HG02981 (cell line): ENCODE measurements around the gene ST6GALNAC4.

ENCODE experiments used
- ATAC-seq: cut with Tn5 transposase; IDR thresholded peaks from one replicate; pipeline ENCODE4 v1.9.1; 2021; ENCODE audit warnings: mild to moderate bottlenecking, moderate library complexity; ENCODE audit not compliant: unreplicated experiment

The ST6GALNAC4 gene

DNA sequence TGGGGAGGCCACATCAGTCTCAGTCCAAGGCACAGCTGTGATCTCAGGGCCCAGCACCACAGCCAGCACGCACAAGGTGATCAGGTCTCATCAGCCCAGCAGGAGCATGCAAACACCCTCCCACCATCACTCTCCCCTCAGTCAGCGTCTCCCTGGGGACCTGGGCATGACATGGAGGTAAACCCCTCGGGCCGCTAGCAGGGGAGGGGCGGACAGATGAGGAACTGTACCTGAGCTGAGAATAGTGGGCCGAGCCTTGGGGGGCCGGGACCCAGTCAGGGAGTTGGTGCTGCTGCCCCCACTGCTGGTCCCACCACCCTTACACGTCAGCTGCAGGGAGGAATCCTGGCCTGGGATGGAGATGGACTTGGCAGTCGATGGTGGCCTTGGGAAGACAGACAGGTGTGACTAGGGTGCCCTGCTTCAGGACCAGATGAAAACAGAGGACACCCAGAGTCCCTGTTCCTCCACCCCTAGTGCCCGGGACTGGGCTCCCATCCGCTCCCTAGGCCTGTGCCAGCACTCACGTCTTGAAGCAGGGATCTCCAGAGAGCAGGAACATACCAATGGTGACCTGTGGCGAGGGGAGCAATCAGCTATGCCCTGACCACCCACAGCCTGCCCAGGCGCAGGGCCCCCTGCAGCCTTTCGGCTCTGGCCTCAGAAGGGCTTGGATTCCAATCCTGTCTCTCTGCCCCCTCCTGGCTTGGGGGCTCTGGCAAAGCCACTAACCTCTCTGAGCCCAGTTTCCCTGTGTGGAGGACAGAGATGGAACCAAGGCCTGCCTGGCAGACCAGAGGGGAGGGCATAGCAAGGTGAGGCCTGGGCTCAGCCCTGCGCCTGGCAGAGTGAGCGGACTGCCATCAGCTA lies 31.2 kb upstream of the ST6GALNAC4 start:
- no peak for ATAC-seq

DNA sequence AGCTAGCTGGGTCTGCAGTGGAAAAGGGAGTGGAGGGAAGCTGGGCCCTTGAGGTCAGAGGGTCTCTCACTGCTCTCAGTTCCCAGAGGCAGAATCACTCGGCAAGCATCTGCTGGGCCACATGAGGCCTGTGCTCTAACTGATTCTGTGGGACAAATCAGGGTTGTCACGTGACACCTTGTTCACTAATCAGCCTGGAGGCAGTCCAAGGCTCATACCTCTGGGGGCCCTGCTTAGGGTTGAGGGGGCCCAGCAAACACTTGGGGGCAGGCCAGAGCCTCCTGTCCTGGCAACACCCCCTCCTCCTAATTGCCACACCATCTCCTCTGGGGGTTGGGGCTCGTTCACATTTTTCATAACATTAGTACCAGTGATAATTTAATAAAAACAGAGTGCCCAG lies 29.9 kb upstream of the ST6GALNAC4 start:
- ATAC-seq, result no peak

DNA sequence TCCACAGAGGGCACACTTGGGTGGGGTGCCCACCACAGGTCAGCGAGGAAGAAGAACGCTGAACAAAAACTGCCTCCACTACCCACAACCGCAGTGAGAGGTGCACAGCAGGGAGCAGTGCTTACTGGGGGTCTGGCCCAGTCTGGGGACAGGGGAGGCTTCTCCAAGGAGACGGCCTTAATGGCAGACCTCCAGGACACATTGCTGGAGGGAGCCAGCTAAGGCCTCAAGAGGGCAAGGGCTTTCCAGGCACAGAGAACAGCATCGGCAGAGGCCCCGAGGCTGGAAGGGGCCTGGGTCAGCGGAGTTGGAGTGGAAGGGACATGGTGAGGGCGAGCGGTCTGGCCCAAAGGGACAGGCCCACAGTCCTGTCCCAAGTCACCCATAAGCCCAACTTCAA lies 29.1 kb upstream of the ST6GALNAC4 start:
- ATAC-seq, result no peak

DNA sequence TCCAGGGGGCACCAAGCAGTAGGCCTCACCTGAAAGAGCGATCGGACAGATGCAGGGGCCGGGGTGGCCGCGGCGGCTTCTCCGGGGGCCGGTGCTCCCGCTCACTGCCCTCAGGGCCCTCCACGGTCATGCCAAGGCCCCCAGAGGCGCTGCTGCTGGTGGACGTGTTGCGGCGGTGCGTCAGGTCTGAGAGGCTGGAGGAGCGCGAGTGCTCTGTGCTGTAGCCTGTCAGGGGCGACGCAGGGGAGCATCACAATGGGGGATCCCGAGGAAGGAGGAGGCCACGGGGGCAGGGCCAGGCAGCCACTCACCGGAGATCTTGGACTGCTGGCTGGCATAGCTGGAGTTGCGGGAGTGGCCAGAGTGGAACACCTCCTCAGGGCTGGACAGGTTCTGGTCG lies 28.5 kb upstream of the ST6GALNAC4 start:
- no peak for ATAC-seq

DNA sequence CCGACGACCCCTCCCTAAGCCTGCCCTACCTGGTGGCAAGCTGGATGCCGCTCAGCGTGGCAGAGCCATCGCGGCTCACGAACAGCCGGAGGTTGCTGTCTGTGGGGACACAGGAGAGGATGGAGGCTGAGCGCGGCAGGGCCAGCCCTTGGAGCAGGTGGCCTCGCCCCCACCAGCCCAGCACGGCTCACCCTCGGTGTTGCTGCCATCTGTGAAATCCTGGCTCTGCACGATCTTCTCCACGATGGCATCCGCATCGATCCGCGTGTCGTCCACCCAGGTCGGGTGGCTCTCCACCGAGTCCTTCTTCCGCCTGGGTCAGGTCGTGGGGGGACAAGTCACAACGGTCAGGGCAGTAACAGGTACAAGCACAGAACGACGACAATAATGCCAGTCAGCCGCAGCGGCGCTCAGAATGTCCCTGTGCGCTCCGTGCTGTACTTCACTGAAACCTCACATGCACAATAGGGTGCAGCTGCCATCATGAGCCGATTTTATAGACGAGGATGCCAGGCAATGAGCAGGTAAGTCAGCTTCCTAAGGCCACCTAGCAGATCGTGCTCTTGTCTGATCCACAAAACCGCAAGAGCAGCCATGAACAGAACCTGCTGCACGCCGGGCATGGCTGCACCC lies 27.9 kb upstream of the ST6GALNAC4 start:
- no peak for ATAC-seq

DNA sequence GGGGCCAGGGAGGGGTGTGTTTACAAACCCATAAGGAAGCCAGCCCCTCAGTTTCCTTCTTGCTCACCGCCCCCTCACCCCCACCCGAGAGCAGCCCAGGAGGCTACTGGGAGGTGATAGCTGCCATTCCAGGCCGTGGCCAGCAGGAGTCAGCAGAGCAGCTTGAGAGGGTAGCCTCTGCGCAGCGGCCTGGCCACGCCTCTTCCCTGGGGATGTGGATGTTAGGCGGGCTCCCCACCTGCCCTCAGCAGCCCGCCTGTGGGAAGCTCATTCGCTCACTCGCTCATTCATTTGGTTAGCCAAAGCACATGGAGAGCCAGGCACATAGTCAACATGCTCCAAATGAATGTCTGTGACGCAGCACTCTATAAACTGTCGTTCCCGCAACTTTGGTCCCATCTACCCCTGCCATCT lies 26.9 kb upstream of the ST6GALNAC4 start:
- no peak for ATAC-seq

DNA sequence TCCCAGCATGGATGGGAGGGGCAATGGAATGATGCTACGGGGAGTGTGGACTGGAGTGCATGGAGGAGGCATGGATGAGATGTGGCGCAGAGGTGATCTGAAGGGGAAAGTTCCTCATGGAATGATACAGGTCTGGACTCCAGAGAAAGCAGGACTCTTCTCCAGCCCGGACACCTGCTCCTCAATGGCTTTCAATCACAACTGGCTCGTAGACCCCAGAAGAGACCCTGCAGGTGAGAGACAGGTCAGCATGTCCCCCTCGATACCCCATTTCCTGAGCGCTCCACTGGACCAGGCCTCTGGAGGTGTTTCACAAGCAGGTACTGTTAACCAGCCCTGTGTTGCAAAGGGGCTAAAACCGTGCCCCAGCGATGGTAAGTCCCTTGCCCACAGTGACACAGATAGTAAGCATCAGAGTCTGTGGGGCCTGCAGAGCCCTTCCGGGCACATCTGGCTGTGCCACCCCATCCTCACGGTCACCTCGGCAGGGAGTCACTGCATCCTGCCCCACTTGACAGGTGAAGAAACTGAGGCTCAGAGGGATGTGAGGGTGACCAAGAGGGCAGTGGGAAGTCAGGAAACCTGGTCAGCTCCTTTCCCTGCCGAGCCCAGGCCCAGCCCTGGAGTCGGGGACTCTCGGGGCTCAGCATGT lies 26.3 kb upstream of the ST6GALNAC4 start:
- ATAC-seq, result no peak

DNA sequence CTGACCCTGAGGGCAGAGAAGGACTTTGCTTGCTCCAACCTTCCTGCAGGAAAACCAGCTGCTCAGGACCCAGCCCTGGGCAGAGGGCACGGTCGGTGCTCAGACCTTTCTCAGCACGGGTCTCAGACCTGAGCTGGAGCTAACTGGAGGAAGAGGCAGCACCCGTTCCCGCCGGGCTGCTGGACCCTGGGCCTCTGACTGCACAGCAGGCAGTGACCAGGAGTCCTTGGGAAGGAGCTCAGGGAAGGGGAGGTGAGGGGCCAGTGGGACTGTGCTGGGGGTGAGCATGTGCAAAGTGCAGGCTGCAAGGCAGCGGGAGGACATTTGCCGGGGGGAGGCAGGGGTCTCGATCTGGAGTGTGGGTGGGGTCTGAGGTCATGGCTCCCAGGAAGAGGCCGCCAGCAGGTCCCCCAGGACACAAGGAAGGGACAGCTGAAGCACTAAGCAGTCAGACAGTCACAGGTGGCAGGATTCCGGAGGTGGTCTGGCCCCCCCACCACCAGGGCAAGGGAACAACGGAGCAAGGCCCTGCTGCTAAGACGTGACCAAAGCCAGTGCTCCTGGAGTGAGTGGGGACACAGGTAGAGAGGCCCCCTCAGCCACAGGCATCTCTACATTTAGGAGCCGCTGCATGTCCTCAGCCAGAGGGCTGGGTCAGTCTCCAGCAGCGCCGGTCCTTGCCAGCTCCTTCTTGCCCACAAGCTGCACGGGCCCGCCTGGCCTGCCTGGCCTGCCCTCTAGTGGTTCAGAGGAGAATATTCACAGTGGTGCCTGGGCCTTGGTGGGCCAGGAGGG lies 25.6 kb upstream of the ST6GALNAC4 start:
- no peak for ATAC-seq

DNA sequence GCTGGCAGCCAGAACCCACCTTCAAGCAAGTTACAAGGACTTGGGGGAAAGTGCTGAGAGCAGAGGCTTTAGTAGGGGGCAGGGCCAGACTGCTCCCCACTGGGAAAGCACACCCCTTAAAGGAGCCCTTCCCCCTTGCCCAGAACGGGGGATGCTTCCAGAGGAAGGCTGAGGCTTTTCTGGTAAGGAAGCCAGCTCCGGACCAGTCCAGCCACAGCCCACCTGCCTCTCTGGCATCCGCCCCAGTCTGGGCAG lies 25.0 kb upstream of the ST6GALNAC4 start:
- ATAC-seq, result no peak

DNA sequence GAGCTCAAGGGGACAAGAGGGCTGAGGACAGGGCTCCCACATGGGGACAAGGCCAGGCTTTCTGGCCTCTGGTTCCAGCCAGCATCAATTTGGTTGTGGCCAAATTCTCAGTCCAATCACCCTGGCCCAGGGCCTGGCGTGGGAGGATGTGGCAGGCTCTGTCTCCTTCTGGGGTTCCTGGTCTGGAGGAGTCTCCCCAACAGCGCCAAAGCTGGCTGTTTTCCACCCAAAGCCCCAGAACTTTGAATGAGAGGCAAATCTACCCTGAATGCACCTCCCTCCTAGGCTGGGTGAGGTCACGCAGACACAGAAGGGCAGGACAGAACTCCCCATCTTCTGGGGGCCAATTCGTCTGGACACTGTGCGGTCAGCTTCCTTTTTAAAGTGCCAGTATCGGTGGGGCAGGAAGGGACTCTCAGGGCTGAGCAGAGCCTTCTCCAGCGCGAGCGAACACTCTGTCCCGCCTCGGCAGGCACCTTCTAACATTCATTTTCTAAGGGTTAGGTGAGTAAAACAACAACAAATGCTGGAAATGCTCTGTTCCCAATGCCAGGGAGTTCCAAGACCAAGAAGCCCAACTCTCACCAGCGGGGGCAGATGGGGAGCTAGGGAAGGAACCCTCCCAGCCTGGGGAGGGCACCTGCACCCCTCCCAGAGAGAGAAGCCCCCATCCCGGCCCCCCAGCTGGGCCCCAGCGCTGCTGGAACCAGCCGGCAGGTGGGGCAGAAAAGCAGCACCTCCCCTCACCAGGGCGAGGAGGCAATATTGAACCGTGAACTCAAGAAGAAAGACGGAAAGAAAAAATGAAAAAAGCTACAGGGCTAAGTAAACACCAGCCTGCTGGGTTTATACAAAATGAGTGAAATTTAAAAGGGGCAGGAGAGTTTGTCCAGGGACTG lies 24.5 kb upstream of the ST6GALNAC4 start:
- no peak for ATAC-seq

DNA sequence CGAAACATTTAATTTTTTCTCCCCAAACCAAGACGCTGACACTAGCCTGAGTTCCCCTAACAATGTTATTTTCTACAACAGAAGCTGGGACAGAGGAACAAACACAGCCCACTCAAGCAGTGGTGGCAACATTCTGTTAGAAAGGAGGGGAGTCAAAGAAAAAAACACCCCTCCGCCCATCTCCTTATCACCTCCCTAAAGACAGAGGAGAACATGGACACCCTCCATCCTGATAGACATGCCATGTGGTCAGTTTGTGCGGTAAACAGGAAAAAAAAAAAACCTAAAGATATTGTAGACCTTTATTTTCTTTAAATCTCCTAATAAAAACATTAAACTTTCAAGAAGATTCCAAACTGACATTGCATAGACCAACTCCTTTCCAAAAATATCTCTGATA lies 23.8 kb upstream of the ST6GALNAC4 start:
- no peak for ATAC-seq

DNA sequence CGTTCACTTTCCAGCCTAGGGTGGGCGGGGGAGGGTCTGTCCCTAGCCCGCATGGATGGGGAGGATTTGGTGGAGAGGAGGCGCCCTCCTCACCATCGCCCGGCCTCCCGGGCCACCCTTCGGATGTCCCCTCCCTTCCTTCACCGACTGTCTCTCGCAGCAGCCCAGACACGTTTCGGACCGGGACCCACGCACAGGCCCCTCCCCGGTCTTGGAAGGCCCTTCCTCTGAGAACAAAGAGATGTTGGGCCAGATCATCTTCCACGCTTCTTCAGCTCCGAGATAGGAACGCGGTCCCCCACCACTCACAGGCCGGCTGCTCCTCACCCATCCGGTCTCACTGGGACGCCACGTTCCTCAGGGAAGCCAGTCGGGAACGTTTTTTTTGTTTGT lies 21.5 kb upstream of the ST6GALNAC4 start:
- ATAC-seq, result no peak

DNA sequence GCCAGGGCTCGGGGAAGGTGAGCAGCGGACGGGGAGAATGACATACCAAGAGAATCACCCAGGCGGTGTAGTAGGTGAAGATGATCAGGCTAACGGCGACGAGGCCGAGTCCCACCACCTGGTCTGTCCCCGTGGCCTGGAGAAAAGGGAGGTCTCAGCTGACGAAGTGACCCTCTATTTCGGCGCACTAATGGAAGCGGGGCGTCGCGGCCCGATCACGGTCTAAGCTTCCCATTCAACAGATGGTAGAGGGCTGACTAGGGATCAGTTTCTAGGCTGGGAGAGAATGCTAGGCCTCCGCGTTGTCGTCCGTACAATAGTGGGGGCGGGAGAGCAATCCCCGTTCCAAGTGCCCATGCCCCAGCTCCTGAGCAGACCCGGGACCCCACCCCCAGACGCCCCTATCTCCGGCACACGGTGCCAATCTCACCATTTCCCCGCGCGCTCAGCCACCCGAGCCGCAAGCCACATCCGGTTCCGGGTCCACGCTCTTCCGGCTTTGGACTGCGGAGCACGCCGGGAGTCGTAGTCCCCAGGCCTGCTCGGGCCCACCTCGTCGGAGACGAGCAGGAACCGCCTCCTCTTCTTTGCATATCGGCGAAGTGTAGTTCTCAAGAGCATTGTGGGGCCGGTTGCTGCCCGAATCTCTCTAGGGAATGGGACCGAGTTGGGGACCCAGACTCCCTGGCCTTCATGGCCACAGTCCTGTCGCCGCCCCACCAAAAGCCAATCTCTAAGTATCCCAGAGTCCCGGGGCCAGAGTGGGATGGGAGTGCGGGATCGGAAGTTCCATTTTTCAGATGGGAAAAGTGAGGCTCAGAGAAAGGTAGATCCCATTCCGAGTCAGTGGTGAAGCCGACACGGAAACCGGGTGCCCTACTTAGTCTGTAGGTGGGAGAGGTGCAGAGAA lies 20.8 kb upstream of the ST6GALNAC4 start, which contains the start of gene DPM2:
TSS of gene DPM2 (minus strand) at position 467 of the 910 bp plus-strand sequence. CDS start at position 433, 34 bp downstream.
- peak; percentile 95 for ATAC-seq

DNA sequence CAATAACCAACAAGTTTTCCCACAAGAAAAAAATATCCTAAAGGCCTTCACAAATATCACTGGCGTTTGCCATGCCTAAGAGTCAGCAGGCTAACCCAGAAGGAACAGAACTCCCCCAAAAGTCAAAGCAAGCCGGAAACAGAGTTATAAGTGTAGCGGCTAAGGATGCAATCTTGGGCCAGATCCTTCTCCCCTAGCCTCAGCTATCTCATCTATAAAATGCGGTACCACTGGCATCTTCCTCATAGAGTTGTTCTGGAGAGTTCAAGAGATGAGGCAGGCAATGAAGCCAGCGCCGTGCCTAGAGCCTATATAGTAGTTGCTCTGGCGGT lies 20.2 kb upstream of the ST6GALNAC4 start:
- no peak for ATAC-seq

DNA sequence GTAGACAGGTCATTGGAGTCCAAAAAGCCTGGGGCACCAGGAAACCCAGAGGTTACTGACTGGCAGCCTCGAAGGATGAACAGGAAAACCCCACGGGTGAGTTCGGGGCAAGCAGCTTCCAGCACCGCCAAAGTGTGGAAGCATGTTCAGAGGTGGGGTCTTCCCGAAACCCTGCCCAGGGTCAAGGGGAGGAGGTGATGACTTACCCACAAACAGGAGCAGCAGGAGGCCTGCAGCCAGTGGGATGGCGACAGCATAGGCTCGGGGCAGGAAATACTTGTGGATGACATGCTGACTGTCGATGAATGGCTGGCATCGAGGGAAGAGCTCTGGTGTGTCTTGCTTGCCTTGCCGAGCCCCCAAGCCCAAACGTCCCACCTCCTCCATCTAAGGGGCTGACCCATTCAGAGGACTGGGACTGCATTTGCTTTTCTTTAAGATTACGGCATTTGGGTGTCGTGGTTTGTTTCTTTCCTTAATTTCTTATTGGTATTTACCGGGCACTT lies 19.6 kb upstream of the ST6GALNAC4 start:
- no peak for ATAC-seq

DNA sequence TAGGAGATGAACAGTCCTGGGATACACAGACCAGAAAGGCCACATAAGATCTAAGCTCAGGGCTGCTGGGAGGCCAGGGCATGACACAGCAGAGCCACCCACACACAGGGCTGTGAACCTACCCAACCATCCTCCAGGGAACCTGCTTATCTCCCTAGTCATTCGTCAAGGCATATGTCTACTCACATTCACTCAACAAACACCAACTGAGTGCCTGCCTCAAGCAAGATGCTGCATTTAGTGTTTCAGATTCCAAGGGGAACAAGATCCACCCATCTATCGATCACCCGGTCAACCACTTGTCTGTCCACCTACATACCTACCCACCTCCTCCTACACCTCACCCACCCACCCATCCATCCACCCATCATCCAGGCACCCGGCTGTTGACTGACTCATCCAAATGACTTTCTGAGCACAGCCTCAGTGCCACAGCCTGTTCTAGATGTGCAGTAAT lies 19.0 kb upstream of the ST6GALNAC4 start:
- ATAC-seq, result no peak

DNA sequence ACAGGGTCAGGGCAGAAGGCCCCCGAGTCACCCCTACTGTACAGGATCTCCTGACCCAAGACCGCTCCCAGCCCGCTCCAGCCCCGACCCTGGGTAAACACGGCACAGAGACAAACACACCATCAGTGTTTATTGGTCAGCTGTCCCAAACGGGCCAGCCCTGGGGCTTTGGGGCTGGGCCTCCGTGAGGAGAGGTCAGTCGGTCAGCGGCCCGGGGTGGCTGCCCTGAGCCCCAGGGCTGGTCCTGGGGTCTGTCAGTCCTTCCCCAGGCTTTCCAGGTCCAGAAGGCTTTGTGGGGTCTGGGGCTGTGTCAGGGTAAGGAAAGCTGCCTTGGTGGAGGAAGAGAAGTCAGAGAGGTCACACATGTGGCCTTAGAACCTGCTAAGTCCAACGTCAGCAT lies 18.1 kb upstream of the ST6GALNAC4 start:
- ATAC-seq, result no peak

DNA sequence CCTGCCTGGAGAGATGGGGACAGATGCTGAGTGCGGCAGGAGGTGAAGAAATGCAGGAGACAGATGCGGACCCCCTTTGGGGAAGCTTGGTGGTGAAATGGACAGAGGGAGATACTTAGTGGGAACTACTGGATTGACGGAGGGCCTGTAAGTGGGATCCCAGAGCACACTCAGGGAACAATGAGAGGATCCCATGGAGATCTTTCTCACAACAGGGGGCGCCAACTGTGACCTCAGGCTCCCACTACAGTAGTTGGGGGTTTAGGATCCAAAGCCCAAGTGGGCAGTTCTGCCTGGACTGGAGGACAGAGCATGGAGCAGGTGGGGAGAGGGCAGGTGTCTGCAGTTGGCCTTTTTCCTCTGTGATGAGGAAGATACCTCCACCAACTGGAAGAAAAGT lies 17.4 kb upstream of the ST6GALNAC4 start:
- no peak for ATAC-seq
